Mucosa of rectum (tissue), 2 donors: ENCODE data around the gene CADPS2.

Experiments
- H3K27ac ChIP-seq, 2 donors: one replicate each; pipeline ENCODE4 v1.7.0; 2013; ENCODE audit warnings: inconsistent platforms in 2 of 2, low read depth in 2 of 2, low read length in 2 of 2
- H3K27me3 ChIP-seq, 2 donors: one replicate each; pipeline ENCODE4 v1.7.0; 2013; ENCODE audit warnings: low read length in 2 of 2; ENCODE audit not compliant: control insufficient read depth in 2 of 2, insufficient read depth in 2 of 2
- H3K36me3 ChIP-seq, 2 donors: one replicate each; pipeline ENCODE4 v1.7.0; 2013; ENCODE audit warnings: low read length in 2 of 2; ENCODE audit not compliant: control insufficient read depth in 2 of 2, insufficient read depth in 2 of 2
- H3K4me1 ChIP-seq, 2 donors: one replicate each; pipeline ENCODE4 v1.7.0; 2013; ENCODE audit warnings: low read length in 2 of 2, mild to moderate bottlenecking in 1 of 2; ENCODE audit not compliant: control insufficient read depth in 2 of 2, insufficient read depth in 2 of 2
- H3K4me3 ChIP-seq, 2 donors: one replicate each; pipeline ENCODE4 v1.7.0; 2013; ENCODE audit warnings: low read length in 2 of 2
- H3K9ac ChIP-seq, 2 donors: one replicate each; pipeline ENCODE4 v1.7.0; 2013; ENCODE audit warnings: low read length in 2 of 2, low read depth in 1 of 2, mild to moderate bottlenecking in 1 of 2
- H3K9me3 ChIP-seq, 2 donors: one replicate each; pipeline ENCODE4 v1.7.0; 2013; ENCODE audit warnings: low read length in 2 of 2; ENCODE audit not compliant: control insufficient read depth in 2 of 2
- donor health status: healthy.
- donor health status: Normal muscosa, but diverticular disease.

The CADPS2 gene

GRCh38 chr7:122600042-122600441 is 286.2 kb downstream of the CADPS2 start:
- Histone ChIP-seq H3K9ac (no peak overlapping the region), H3K9me3 (no peaks in the 10 kb centered on the region), H3K27ac (no peak overlapping the region), H3K27me3 (no peaks in the 10 kb centered on the region), H3K4me1 (no peaks in the 10 kb centered on the region), H3K4me3 (no peak overlapping the region), H3K36me3 (no peaks in the 10 kb centered on the region)

GRCh38 chr7:122597277-122597676 is 289.0 kb downstream of the CADPS2 start:
- H3K36me3 ChIP-seq = no peaks in the 10 kb centered on the region

DNA sequence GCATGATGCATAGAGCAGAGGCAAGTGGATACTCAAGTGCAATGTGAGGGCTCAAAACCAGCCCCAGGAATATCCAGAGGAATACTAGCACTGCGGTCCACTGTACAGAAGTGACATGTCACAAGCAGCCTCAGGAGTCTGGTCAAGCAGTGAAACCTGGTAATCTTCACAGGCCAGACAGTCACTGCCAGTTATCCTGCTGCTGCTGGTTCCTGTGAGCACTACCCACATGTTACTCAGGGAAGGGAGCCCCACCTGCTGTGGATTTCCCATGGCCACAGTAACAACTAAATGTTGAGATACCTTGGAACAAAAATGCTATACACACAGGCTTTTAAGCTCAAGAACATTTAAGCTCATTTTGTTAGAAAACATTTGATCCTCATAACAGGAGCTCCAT is 290.4 kb downstream of the CADPS2 start:
- no peak overlapping the region for H3K9ac ChIP-seq
- no peaks in the 10 kb centered on the region for H3K27me3 ChIP-seq
- H3K4me3 ChIP-seq = no peak overlapping the region
- no peak overlapping the region for H3K27ac ChIP-seq
- no peaks in the 10 kb centered on the region for H3K4me1 ChIP-seq
- no peaks in the 10 kb centered on the region for H3K36me3 ChIP-seq
- H3K9me3 ChIP-seq = no peaks in the 10 kb centered on the region

More at GRCh38 chr7:122597277-122597676, 289.0 kb downstream of the CADPS2 start:
- Histone ChIP-seq H3K27ac (no peak overlapping the region), H3K27me3 (no peaks in the 10 kb centered on the region), H3K9me3 (no peaks in the 10 kb centered on the region), H3K9ac (no peak overlapping the region), H3K4me1 (no peaks in the 10 kb centered on the region), H3K4me3 (no peak overlapping the region)

- no peaks in the 10 kb centered on the region for H3K27me3 ChIP-seq
- no peak overlapping the region for H3K4me3 ChIP-seq
- no peaks in the 10 kb centered on the region for H3K36me3 ChIP-seq
- no peak overlapping the region for H3K9ac ChIP-seq
- H3K9me3 ChIP-seq = no peaks in the 10 kb centered on the region
- H3K27ac ChIP-seq = no peak overlapping the region
- H3K4me1 ChIP-seq = no peaks in the 10 kb centered on the region
These were observed 297.6 kb downstream of the CADPS2 start for GRCh38 chr7:122588621-122589020.

DNA sequence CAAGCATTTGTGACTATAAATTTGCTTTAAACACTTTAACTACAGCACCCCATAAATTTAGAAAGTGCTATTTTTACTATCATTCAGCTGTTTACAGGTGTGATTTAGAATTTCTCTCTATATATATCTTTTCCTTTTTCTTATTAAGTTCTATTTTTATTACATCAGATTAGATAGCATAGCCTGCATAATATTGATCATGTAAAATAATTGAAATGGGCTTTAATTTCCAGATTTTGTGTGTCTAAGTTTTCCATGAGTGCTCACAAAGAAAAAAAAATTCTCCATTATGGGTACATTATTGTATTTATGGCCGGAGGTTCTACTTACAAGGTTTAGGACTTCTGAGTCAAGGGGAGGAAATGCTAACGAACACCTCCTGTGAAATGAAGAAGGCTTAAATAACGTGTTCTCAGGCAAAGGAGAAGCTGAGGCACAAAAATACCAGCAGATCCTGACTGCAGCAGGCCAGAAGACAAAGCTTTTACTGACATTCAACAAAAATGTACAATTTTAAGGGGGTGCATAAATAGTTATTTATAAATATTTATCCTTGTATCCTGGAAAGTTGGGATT is 301.5 kb downstream of the CADPS2 start:
- H3K9me3 ChIP-seq = no peaks in the 10 kb centered on the region
- no peak overlapping the region for H3K9ac ChIP-seq
- H3K4me1 ChIP-seq = no peaks in the 10 kb centered on the region
- no peaks in the 10 kb centered on the region for H3K36me3 ChIP-seq
- no peaks in the 10 kb centered on the region for H3K27me3 ChIP-seq
- H3K27ac ChIP-seq = no peak overlapping the region
- H3K4me3 ChIP-seq = no peak overlapping the region

DNA sequence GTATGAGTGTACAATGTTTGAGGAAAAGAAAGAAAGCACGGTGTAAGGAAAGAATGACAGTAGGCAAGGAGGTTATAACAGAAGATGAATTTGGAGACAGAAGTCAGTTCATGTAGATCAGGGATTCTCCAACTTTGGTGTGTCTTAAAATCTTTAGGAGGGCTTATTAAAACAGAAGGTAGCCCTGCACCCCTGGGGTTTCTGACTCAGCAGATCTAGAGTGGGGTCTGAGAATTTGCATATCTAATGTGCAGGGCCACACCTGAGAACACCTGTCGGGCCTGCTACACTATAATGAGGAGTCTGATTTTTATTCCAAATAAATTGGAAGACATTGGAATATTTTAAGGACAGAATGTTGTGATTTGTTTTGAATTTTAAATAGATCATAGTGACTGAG is 307.9 kb downstream of the CADPS2 start:
- Histone ChIP-seq H3K9me3 (no peaks in the 10 kb centered on the region), H3K4me1 (no peaks in the 10 kb centered on the region), H3K9ac (no peak overlapping the region), H3K36me3 (no peaks in the 10 kb centered on the region), H3K27me3 (no peaks in the 10 kb centered on the region), H3K4me3 (no peak overlapping the region), H3K27ac (no peak overlapping the region)

GRCh38 chr7:122577449-122578003 is 308.7 kb downstream of the CADPS2 start:
- Histone ChIP-seq H3K27ac (no peak overlapping the region), H3K27me3 (no peaks in the 10 kb centered on the region), H3K36me3 (no peaks in the 10 kb centered on the region), H3K9ac (no peak overlapping the region), H3K9me3 (no peaks in the 10 kb centered on the region), H3K4me3 (no peak overlapping the region), H3K4me1 (no peaks in the 10 kb centered on the region)

GRCh38 chr7:122572706-122573105 is 313.6 kb downstream of the CADPS2 start:
- no peaks in the 10 kb centered on the region for H3K4me1 ChIP-seq
- no peaks in the 10 kb centered on the region for H3K27me3 ChIP-seq
- no peak overlapping the region for H3K9ac ChIP-seq
- H3K9me3 ChIP-seq = no peaks in the 10 kb centered on the region
- H3K27ac ChIP-seq = no peak overlapping the region
- H3K4me3 ChIP-seq = no peak overlapping the region
- no peaks in the 10 kb centered on the region for H3K36me3 ChIP-seq

GRCh38 chr7:122561326-122561725 is 324.9 kb downstream of the CADPS2 start:
- H3K9ac ChIP-seq = no peak overlapping the region
- H3K9me3 ChIP-seq = no peaks in the 10 kb centered on the region
- no peak overlapping the region for H3K27ac ChIP-seq
- H3K36me3 ChIP-seq = no peaks in the 10 kb centered on the region
- no peak overlapping the region for H3K4me3 ChIP-seq
- no peaks in the 10 kb centered on the region for H3K4me1 ChIP-seq
- no peaks in the 10 kb centered on the region for H3K27me3 ChIP-seq

- Histone ChIP-seq H3K9me3 (no peaks in the 10 kb centered on the region), H3K27ac (no peak overlapping the region), H3K9ac (no peak overlapping the region), H3K27me3 (no peaks in the 10 kb centered on the region), H3K4me3 (no peak overlapping the region), H3K4me1 (no peaks in the 10 kb centered on the region), H3K36me3 (no peaks in the 10 kb centered on the region)
These were observed 329.3 kb downstream of the CADPS2 start for GRCh38 chr7:122556873-122557542.
